Endothelial cell (in vitro differentiated cells): Measurements from ENCODE around the gene DNAJC1. TPM values are rescaled to one million over a fixed set of nuclear protein-coding genes. Genes with fewer than 3 reads are reported as not detected.

ENCODE experiments used
- DNase-seq: peaks from one replicate; pipeline ENCODE4 v3.0.0; 2021; ENCODE audit warnings: low spot score
- H3K27ac Mint-ChIP-seq: one replicate; pipeline ENCODE4 v1.8.0; 2021; ENCODE audit warnings: mixed read lengths, inconsistent platforms; ENCODE audit not compliant: unreplicated experiment
- H3K27me3 Mint-ChIP-seq: one replicate; pipeline ENCODE4 v1.8.0; 2021; ENCODE audit warnings: mild to moderate bottlenecking, moderate library complexity, mixed read lengths, inconsistent platforms; ENCODE audit not compliant: unreplicated experiment
- H3K36me3 Mint-ChIP-seq: one replicate; pipeline ENCODE4 v1.8.0; 2021; ENCODE audit warnings: mild to moderate bottlenecking, low read depth, mixed read lengths, inconsistent platforms; ENCODE audit not compliant: unreplicated experiment
- H3K4me1 Mint-ChIP-seq: one replicate; pipeline ENCODE4 v1.8.0; 2021; ENCODE audit warnings: mild to moderate bottlenecking, mixed read lengths, inconsistent platforms; ENCODE audit not compliant: unreplicated experiment
- H3K4me3 Mint-ChIP-seq: one replicate; pipeline ENCODE4 v1.8.0; 2021; ENCODE audit warnings: mild to moderate bottlenecking, mixed read lengths, inconsistent platforms; ENCODE audit not compliant: unreplicated experiment
- H3K9me3 Mint-ChIP-seq: one replicate; pipeline ENCODE4 v1.8.0; 2021; ENCODE audit warnings: mixed read lengths, inconsistent platforms; ENCODE audit not compliant: unreplicated experiment
- CTCF ChIP-seq: fragments of 200-600 bp; sonication (generic); IDR thresholded peaks from one replicate; pipeline ENCODE4 v1.5.0; 2021; ENCODE audit warnings: antibody characterized with exemption; ENCODE audit not compliant: unreplicated experiment
- total RNA-seq: library from RNA; stranded (reverse); fragmentation: NEBNext Ultra II Directional; extraction: Animal tissue kit (Norgen Biotek cat#: 25700); gene quantifications from one replicate; pipeline ENCODE4 v1.2.1, GENCODE V29; 2021; ENCODE audit not compliant: unreplicated experiment

Gene DNAJC1
- total RNA-seq, 1 donor from 2014 or later, result 32.0 TPM

DNA sequence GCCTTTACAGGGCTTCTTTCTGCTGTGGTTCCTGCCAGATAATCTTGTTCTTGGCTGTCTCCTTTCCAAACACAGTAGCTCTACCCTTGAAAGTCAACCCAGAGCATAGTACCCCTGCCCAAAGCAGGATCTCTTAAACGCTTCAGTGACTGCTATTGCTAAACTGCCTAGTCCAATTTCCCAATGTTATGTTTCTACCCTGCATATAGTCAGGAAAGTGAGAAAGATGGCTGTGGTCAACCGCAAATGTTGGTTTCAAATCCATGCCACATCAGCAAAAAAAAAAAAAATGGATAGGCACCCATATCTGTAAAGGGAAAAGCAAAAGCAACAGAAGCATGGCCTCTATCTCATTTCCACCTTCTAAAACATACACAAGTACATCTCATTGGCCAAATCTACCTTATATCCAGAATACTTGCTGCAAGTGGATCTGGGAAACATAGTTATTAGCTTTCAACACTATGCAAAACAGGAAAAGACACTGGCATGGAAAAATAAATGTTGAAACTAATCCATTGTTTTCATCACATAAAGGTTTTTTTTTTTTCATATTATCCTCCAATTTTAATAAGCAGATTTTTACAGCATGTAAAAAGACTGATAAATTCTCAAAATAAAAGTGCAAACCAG is 59.8 kb downstream of the DNAJC1 start:
- no peak for DNase-seq
- Mint-ChIP-seq H3K4me1 (peaks cover 19% of the 10 kb centered on the region), H3K9me3 (no peaks in the 10 kb centered on the region), H3K4me3 (no peak overlapping the region), H3K27me3 (no peaks in the 10 kb centered on the region), H3K27ac (no peak overlapping the region), H3K36me3 (no peaks in the 10 kb centered on the region)
- TF ChIP-seq CTCF, result no peak

DNA sequence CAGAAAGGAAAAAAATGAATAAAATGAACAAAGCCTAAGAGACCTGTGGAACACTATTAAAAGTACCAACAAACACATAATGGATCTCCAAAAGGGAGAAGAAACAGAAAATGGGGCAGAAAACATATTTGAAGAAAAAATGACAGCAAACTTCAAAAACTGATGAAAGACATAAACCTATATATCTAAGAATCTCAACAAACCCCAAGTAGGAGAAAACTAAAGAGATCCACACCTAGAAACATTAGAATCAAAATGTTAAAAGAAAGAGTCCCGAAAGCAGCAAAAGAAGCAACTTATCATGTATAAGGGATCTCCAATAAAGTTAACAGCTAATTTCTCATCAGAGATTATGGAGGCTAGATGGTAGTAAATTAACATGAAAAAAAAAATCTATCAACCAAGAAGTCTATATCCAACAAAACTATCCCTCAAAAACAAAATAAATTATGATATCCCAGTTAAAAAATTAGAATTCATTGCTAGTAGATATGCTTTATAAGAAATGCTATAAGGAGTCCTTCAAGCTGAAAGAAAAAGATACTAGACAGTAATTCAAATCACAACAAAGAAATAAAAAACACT is 68.0 kb downstream of the DNAJC1 start:
- no peak for TF ChIP-seq CTCF
- no peak for DNase-seq
- no peaks in the 10 kb centered on the region for H3K4me1 Mint-ChIP-seq
- no peaks in the 10 kb centered on the region for H3K9me3 Mint-ChIP-seq
- H3K27ac Mint-ChIP-seq, result no peak overlapping the region
- H3K4me3 Mint-ChIP-seq, result no peak overlapping the region
- H3K36me3 Mint-ChIP-seq, result no peaks in the 10 kb centered on the region
- no peaks in the 10 kb centered on the region for H3K27me3 Mint-ChIP-seq

DNA sequence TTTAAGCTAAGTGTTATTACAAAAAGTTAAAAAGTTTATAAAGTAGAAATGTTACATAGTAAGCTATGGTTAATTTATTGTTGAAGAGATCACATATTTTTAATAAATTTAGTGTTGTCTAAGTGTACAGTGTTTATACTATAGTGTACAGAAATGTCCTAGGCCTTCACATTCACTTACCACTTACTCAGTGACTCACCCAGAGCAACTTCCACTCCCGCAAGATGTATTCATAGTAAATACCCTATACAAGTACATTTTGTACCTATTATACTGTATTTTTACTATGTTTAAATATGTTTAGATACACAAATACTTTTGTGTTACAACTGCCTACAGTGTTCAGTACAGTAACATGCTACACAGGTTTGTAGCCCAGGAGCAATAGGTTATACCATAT is 69.2 kb downstream of the DNAJC1 start:
- H3K36me3 Mint-ChIP-seq, result no peaks in the 10 kb centered on the region
- H3K4me1 Mint-ChIP-seq, result no peaks in the 10 kb centered on the region
- H3K27me3 Mint-ChIP-seq, result no peaks in the 10 kb centered on the region
- TF ChIP-seq CTCF, result no peak
- H3K27ac Mint-ChIP-seq, result no peak overlapping the region
- no peak overlapping the region for H3K4me3 Mint-ChIP-seq
- DNase-seq, result no peak
- no peaks in the 10 kb centered on the region for H3K9me3 Mint-ChIP-seq

- Mint-ChIP-seq H3K27me3 (no peaks in the 10 kb centered on the region), H3K4me1 (no peaks in the 10 kb centered on the region), H3K36me3 (no peaks in the 10 kb centered on the region), H3K9me3 (no peaks in the 10 kb centered on the region), H3K27ac (no peak overlapping the region), H3K4me3 (no peak overlapping the region)
- TF ChIP-seq CTCF, result no peak
- no peak for DNase-seq
These were observed 74.5 kb downstream of the DNAJC1 start for GRCh38 chr10:21929070-21929469.

DNA sequence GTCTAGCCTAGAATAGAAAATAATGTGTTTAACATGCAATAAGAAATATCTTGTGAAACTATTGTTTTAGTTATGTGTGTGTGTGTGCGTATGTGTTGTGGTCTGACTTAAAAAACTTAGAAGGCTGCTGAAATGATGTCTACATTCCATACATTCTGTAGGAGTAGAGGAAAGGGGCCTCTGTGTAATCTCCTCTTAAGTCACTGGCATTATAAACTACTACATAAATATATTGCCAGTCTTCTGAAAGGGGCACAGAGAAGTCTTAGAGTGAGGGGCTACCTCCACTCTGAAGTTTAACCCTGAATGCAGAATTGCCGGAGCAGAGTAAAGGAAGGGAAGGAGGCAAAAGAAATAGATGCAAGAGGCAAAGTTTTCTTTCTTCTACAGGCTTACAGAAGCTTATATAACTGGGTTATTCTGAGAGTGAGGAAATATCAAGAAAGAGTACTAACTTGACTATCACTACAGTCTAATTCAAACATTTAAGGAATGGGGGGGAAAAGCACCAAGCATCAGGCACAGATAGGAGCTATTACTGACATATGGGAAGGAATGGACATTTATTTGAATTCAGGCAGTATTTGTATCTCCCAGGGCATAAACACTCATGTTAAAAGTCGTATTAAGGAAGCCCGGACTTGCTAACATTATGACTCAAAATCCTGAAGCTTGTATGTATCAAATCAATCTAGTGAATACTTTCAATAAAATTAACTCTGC is 75.7 kb downstream of the DNAJC1 start:
- no peak for DNase-seq
- no peaks in the 10 kb centered on the region for H3K4me1 Mint-ChIP-seq
- H3K27me3 Mint-ChIP-seq, result no peaks in the 10 kb centered on the region
- H3K36me3 Mint-ChIP-seq, result no peaks in the 10 kb centered on the region
- no peak overlapping the region for H3K27ac Mint-ChIP-seq
- H3K9me3 Mint-ChIP-seq, result no peaks in the 10 kb centered on the region
- no peak for TF ChIP-seq CTCF
- no peak overlapping the region for H3K4me3 Mint-ChIP-seq
